DMS153 (cell line): ENCODE results near the gene DDB1.
"Not testable (repeated sequence)": the region's sequence is repeated elsewhere in the genome, so short reads cannot be mapped to it uniquely, and the experiment has no call there.

Experiments used
- DNase-seq: peaks from one replicate; lab custom pipeline; 2025; lab: John Stamatoyannopoulos, UW

Gene DDB1

DNA sequence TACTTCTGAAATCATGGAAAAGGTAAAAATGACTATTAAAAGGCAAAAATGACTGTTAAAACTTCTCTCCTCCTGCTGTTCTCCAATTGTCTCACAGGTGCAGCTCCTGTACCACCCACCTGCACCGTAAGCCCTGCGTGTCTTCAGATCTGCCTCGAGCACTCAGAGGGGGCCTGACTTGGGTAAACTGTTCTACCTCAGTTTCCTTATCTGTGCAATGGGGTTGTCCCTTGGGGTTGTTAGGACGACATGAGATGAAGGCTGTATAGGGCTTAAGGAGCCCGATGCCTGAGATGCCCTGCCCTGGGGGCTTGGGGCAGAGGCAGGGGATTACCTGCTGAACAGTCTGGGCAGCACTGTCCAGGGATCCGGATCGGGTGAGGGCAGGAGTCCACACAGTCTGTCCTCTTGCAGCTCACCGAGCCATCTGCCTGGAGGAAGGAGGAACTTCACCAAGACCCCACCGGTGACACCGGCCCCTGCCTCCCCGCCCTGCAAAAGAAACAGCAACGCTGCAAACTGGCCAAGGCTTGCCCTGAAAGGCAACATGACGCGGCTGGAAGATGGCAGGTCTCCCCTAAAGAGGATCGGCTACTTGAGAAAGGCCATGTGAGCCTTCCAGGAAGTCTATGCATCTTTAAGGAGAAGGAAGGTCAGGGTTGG lies 64.2 kb downstream of the DDB1 start:
- DNase-seq, result no peak

DNA sequence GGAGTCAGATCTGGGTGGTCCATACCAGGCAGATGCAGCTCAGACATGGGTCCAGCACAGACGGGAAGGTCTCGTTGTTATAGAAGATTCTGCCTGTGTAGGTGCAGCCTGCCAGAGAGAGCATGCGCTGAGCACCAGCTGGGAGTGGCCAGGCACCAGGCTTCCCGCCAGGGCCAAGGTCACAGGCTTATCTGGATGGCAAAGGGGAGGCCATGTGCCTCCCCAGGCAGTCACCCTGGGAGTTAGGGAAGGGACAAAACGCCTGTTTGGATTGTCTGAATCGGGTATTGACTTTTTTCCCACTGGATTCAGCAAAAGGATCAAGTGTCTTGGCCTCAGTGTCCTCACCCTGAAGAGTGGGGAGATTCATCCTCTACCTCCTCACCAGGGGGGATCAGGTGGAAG lies 65.5 kb downstream of the DDB1 start:
- DNase-seq, result no peak

DNA sequence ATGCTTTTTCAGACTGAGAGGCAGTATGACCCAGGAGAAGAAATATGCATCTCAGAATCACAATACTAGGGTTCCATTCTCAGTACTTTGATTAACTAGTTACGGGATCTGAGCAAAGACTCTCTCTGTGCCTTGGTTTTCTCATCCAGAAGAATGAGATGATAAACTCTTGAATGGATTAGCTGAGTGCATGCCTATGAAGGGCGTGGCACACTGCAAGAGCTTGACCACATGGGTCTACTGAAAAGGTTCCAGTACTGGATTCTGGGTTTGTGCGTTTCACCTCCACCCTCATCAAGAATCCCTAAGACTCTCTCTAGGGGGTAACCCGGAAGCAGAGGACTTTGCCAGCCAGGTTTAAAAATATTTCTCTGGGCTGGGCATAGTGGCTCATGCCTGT lies 66.3 kb downstream of the DDB1 start:
- DNase-seq, result no peak

DNA sequence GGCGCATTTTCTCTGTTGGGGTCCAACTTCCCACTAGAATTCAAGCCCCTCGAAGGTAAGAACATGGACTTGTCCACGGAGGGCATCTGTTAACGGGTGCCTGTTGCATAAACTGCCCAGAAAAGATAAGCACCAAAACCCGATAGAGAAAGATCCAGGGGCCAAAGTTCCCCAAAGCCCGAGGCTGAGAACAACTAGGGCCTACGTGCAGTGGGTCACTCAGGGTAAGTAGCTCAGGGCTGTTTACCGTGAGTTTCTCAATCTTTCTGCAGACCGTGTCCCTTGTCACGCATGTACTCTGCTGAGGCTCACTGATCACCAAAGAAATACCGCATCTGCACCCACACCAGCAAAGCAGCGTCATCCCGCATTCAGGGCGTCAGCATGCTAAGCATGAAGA lies 67.5 kb downstream of the DDB1 start:
- DNase-seq, result no peak

DNA sequence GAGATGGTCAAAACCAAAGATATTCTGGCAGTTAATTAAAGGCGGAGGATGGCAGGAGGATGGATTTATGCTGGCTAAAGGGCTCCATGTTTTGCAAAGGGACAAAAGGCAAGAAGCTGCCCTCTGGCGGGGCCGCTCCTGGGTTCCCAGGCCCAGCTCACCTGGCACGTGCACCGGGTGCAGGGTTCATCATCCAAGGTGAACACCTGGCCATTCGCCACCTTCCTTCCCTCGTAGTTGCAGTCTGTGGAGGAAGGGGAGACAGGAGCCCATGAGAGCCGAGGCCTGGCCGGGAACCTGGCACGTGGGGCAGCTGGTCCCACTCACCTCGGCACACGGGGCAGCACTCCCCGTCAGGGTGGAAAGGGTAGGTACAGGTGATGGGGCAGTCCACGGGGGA lies 68.1 kb downstream of the DDB1 start:
- no peak for DNase-seq

DNA sequence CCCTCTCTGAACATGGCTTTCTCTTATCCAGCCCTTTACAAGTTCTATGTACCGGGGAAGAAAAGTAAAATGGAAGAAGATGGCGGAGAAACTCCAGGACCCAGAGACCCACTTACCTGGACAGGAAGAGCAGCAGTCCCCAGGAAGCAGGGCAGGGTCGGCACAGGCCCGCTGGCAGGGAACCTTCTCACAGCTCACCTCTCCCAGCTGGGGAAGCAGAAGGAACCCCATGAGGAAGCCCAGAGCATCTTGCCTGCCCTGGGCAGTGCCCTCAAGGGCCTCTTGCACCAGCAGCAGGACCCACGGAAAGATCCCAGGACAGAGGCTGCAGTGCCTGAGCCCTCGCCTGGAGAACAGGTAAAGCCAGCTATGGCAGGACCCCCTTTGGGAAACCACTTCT lies 68.5 kb downstream of the DDB1 start:
- no peak for DNase-seq

DNA sequence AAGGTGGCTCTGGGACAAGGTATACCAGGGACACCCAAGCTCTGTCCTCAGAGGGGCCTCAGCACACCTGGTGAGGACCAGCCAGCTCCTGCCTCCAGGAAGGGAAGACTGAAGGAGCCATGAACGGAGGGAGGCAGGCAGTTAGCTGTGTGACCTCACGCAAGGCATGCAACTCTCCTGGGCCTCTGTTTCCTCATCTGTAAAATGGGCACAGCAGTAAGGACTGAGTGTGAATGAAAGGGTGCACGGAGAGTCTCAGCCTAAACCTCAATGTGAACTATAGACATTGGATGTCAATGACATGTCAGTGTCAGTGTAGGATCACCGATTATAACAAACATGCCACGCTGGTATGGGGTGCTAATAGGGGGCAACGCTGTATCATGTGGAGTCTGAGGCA lies 73.5 kb downstream of the DDB1 start:
- no peak for DNase-seq

DNA sequence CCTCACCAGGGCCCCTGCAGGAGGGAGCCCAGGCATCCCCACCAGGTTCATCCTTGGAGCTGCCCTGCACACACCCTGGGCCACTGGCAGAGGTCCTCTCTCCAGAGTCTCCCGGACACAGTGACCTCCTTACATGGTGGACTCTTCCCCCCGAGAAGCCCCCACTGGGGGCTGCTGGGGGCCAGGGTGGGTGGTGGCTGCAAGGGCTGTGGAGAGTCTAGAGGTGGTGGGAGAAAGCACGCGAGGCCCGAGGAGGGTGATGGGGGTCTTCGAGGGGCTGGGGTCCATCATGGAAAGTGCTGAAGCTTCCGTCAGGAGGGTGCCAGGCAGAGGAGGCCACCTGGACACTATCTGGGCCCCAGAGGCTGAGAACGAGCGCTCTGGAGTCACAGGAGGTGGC lies 74.4 kb downstream of the DDB1 start:
- no peak for DNase-seq

DNA sequence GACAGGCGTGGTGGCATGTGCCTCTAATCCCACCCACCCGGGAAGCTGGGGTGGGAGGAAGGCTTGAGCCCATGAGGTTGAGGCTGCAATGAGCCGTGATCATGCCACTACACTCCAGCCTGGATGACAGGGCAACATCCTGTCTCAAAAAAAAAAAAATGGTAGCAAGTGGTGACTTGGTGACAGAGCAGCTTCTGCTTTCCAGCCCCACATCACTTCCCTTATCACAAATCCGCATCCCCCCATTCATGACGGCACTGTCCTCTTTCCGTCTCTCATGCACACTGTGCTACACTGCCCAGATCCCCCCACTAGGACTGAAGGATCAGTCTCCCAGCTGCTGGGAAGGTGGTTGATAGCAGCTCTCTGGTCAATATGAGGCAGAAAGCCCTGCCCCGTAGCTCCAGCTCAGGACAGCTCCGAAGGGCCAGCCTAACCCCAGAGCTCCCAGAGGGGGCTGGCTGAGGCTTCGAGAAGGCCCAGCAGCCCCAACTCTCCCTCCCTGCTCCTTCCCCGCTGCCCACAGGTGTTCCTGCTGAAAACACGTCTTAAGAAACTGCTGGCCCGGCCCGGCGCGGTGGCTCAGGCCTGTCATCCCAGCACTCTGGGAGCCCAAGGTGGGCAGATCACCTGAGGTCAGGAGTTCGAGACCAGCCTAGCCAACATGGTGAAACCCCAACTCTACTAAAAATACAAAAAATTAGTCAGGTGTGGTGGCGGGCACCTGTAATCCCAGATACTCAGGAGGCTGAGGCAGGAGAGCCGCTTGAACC lies 76.0 kb downstream of the DDB1 start:
- no peak for DNase-seq

DNA sequence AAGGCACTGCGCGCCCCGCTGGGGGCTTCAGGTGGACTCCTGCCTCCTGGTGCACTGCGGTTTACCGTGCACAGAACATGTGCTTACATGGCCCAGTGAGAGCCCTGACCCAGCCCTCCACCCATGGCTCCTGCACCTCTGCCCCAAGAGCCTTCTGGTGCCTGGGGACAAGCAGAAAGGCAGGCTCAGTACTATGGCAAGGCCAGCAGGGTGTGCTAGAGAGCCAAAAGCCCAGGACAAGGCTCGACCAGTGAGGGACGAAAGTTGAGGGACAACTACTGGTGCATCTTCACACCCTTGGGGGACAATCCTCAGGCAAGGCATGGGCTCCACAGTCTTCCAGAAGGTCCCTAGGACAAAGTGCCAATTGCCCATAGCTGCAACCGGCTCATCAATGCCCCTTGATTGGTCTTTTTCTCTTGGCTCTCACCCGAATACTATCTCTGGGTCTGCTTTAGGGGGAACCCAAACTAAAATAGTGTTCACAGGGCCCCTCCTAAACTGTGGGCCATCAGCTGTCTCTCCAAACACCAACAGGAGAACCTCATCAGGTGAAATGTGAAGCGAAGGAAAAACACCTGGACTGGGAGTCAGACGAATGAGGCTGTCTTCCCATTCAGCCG lies 78.4 kb downstream of the DDB1 start:
- no peak for DNase-seq

DNA sequence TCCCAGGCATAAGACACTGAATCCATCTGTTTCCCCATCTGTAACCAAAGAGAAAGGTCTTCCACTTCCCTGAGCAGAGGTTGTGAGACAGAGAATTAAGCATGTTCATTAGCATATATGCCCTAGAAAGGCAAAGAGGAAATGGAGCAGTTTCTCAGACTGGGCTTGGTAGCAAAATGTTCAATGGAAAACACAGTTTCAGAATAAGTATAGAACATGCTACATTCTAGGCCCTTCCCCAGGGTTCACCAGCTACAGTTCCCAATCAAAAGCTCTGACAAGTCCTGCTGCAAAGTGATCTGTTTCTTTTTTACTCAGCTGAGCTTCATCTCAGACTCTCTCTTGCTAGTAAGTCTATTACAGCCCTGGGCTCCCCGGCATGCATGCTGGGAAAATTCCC lies 80.6 kb downstream of the DDB1 start:
- not testable (repeated sequence) for DNase-seq

DNA sequence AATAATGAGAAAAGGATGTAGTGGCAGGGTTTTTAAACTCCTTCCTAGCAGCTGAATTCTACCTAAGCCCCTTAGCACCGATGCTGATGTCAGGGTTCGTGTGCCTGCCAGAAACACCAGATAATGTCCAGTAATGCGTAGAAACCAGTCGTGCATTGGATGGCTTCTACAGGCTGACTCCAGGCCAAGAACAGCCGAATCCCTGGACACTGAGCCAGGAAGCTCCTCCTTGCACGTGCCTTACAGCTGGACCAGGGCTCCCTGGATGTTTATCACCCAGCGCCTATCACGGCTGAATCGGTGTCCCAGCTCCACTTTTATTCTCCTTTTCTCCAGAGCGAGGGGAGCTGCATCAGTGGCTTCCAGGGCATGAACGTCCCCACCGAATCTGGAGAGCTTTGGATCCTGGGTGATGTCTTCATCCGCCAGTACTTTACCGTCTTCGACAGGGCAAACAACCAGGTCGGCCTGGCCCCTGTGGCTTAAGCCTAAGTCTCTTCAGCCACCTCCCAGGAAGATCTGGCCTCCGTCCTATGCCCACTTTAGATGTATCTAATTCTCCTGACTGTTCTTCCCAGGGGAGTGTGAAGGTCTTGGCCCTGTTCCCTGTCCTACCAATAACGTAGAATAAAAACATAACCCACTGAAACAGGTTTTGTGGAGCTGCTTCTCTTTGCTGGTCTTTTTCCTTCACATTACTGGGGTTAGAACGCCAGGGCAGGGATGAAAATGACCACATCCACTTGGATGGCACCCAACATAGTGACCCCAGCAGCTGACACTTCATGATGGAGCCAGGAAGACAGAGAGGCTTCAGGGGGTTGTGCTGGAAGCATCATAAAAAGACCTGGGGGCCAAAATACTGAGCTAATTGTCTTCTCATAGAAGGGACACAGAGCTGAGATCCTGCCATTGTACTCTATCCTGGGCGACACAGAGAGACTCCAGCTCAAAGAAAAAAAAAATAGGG lies 81.8 kb downstream of the DDB1 start:
- not testable (repeated sequence) for DNase-seq
